HG02943 (cell line): ENCODE data around the gene REM1.
A peak's percentile ranks its signal among the peaks of the same experiment; 100 is the strongest.

Experiments
- ATAC-seq: cut with Tn5 transposase; IDR thresholded peaks from one replicate; pipeline ENCODE4 v1.9.1; 2021; ENCODE audit warnings: mild to moderate bottlenecking, low read depth, moderate library complexity; ENCODE audit not compliant: unreplicated experiment

Gene REM1

GRCh38 chr20:31476643-31477215 lies 1.6 kb downstream of the REM1 start:
- no peak for ATAC-seq

- no peak for ATAC-seq
Measured at GRCh38 chr20:31484001-31484400, 8.9 kb downstream of the REM1 start.

- no peak for ATAC-seq
Measured at GRCh38 chr20:31485450-31486339, 10.6 kb downstream of the REM1 start.

GRCh38 chr20:31488115-31488514 lies 13.0 kb downstream of the REM1 start:
- no peak for ATAC-seq

- no peak for ATAC-seq
Measured at GRCh38 chr20:31489152-31489551, 14.1 kb downstream of the REM1 start.

GRCh38 chr20:31490752-31491151 lies 15.7 kb downstream of the REM1 start:
- ATAC-seq, result no peak

- ATAC-seq, result no peak
Measured at GRCh38 chr20:31494131-31494530, 19.0 kb downstream of the REM1 start.

- ATAC-seq, result no peak
Measured at GRCh38 chr20:31496761-31497295, 21.7 kb downstream of the REM1 start.

- ATAC-seq, result no peak
Measured at GRCh38 chr20:31497838-31498540, 22.9 kb downstream of the REM1 start.

- no peak for ATAC-seq
Measured at GRCh38 chr20:31500527-31500926, 25.4 kb downstream of the REM1 start.

- ATAC-seq, result peak; percentile 95
Measured at GRCh38 chr20:31502884-31503673, 28.0 kb downstream of the REM1 start.

GRCh38 chr20:31505903-31506302 lies 30.8 kb downstream of the REM1 start:
- ATAC-seq, result no peak

- ATAC-seq, result no peak
Measured at GRCh38 chr20:31508517-31509244, 33.6 kb downstream of the REM1 start.

GRCh38 chr20:31514154-31515071 lies 39.3 kb downstream of the REM1 start, which contains the start of gene HM13:
HM13 (plus strand) TSS chr20:31514442; CDS start chr20:31514552, 110 bp downstream.
- peak; percentile 75 for ATAC-seq

GRCh38 chr20:31515072-31515774 lies 40.1 kb downstream of the REM1 start:
- ATAC-seq, result peak; percentile 2

GRCh38 chr20:31515775-31516107 lies 40.7 kb downstream of the REM1 start:
- no peak for ATAC-seq

- no peak for ATAC-seq
Measured at GRCh38 chr20:31516166-31516565, 41.1 kb downstream of the REM1 start.

- no peak for ATAC-seq
Measured at GRCh38 chr20:31516651-31517050, 41.6 kb downstream of the REM1 start.
